ENCODE measurements around the gene SLC10A6. TPM values are rescaled to one million over a fixed set of nuclear protein-coding genes. Genes with fewer than 3 reads are reported as not detected.

SLC10A6 gene
- not detected for total RNA-seq (ENCODE audit: unreplicated experiment)
- long read RNA-seq, result 0 reads

GRCh38 chr4:86848732-86849619 is at the start of gene SLC10A6:
TSS of gene SLC10A6 (minus strand) at chr4:86849384. CDS start at chr4:86849115, 269 bp downstream.
- no peak for DNase-seq (ENCODE audit: low spot score)
- Mint-ChIP-seq H3K36me3 (ENCODE audit: low read depth, unreplicated experiment) (no peaks in the 10 kb centered on the region), H3K4me3 (ENCODE audit: unreplicated experiment) (no peak within 1 kb of the TSS), H3K9me3 (ENCODE audit: unreplicated experiment) (no peaks in the 10 kb centered on the region), H3K4me1 (ENCODE audit: unreplicated experiment) (peaks cover 13% of the 10 kb centered on the region), H3K27me3 (ENCODE audit: unreplicated experiment) (no peaks in the 10 kb centered on the region), H3K27ac (ENCODE audit: unreplicated experiment) (no peak within 1 kb of the TSS)
- no peak for TF ChIP-seq CTCF (IDR thresholded peaks at IDR 0.05; ENCODE audit: unreplicated experiment)

- Mint-ChIP-seq H3K36me3 (ENCODE audit: low read depth, unreplicated experiment) (no peaks in the 10 kb centered on the region), H3K4me3 (ENCODE audit: unreplicated experiment) (no peak overlapping the region), H3K4me1 (ENCODE audit: unreplicated experiment) (no peaks in the 10 kb centered on the region), H3K9me3 (ENCODE audit: unreplicated experiment) (no peaks in the 10 kb centered on the region), H3K27me3 (ENCODE audit: unreplicated experiment) (peaks cover 4% of the 10 kb centered on the region), H3K27ac (ENCODE audit: unreplicated experiment) (no peak overlapping the region)
- TF ChIP-seq CTCF (IDR thresholded peaks at IDR 0.05; ENCODE audit: unreplicated experiment), result no peak
- no peak for DNase-seq (ENCODE audit: low spot score)
Observed at GRCh38 chr4:86898562-86898961, 49.4 kb upstream of the SLC10A6 start.

- peaks cover 3% of the 10 kb centered on the region for H3K4me1 Mint-ChIP-seq (ENCODE audit: unreplicated experiment)
- no peaks in the 10 kb centered on the region for H3K36me3 Mint-ChIP-seq (ENCODE audit: low read depth, unreplicated experiment)
- peaks cover 2% of the 10 kb centered on the region for H3K27me3 Mint-ChIP-seq (ENCODE audit: unreplicated experiment)
- no peak for DNase-seq (ENCODE audit: low spot score)
- no peak overlapping the region for H3K4me3 Mint-ChIP-seq (ENCODE audit: unreplicated experiment)
- TF ChIP-seq CTCF (IDR thresholded peaks at IDR 0.05; ENCODE audit: unreplicated experiment), result no peak
- no peaks in the 10 kb centered on the region for H3K9me3 Mint-ChIP-seq (ENCODE audit: unreplicated experiment)
- no peak overlapping the region for H3K27ac Mint-ChIP-seq (ENCODE audit: unreplicated experiment)
Observed at GRCh38 chr4:86896596-86896995, 47.4 kb upstream of the SLC10A6 start.

- H3K27ac Mint-ChIP-seq (ENCODE audit: unreplicated experiment), result no peak overlapping the region
- H3K36me3 Mint-ChIP-seq (ENCODE audit: low read depth, unreplicated experiment), result no peaks in the 10 kb centered on the region
- H3K9me3 Mint-ChIP-seq (ENCODE audit: unreplicated experiment), result no peaks in the 10 kb centered on the region
- DNase-seq (ENCODE audit: low spot score), result peak; percentile 21
- H3K4me1 Mint-ChIP-seq (ENCODE audit: unreplicated experiment), result peaks cover 3% of the 10 kb centered on the region
- TF ChIP-seq CTCF (IDR thresholded peaks at IDR 0.05; ENCODE audit: unreplicated experiment), result peak; percentile 51
- H3K27me3 Mint-ChIP-seq (ENCODE audit: unreplicated experiment), result peaks cover 6% of the 10 kb centered on the region
- no peak overlapping the region for H3K4me3 Mint-ChIP-seq (ENCODE audit: unreplicated experiment)
Observed at GRCh38 chr4:86895692-86896488, 46.7 kb upstream of the SLC10A6 start.

Measured in endothelial cell (in vitro differentiated cells).